OCI-LY3 (cell line): ENCODE data around the gene SHC3.

Experiments used
- EZH2phosphoT487 ChIP-seq: fragments of 200-600 bp; shearing (Covaris generic); IDR thresholded peaks from 2 replicates; pipeline ENCODE4 v1.6.1; 2018; ENCODE audit warnings: antibody characterized with exemption, mixed run types, low read depth
- TF ChIP-seq, protein P1 (sequence below): fragments of 200-600, 300-600 bp; sonication (generic); IDR thresholded peaks from 2 replicates; pipeline ENCODE4 v1.5.1; 2014; ENCODE audit warnings: antibody characterized with exemption, low read length, low read depth

DNA sequence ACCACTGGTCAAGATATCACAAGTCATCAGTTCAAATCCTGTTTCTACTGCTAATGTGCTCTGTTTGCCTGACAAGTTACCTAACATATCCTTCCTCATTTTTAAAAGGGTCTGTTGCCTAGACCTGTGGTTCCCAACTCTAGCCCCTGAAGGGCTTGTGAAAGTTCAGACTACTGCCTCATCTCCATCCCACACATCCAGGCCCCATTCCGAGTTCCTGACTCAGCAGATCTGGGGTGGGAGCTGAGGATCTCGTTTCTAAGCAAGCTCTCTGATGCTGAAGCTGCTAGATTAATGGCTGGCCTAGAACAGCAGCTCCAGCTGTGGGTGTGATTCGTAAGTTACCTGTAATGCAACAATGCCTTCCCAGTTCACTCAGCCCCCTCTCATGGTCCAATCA is 154.9 kb downstream of the SHC3 start:
- TF ChIP-seq, protein P1, sequence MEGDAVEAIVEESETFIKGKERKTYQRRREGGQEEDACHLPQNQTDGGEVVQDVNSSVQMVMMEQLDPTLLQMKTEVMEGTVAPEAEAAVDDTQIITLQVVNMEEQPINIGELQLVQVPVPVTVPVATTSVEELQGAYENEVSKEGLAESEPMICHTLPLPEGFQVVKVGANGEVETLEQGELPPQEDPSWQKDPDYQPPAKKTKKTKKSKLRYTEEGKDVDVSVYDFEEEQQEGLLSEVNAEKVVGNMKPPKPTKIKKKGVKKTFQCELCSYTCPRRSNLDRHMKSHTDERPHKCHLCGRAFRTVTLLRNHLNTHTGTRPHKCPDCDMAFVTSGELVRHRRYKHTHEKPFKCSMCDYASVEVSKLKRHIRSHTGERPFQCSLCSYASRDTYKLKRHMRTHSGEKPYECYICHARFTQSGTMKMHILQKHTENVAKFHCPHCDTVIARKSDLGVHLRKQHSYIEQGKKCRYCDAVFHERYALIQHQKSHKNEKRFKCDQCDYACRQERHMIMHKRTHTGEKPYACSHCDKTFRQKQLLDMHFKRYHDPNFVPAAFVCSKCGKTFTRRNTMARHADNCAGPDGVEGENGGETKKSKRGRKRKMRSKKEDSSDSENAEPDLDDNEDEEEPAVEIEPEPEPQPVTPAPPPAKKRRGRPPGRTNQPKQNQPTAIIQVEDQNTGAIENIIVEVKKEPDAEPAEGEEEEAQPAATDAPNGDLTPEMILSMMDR: no peak
- TF ChIP-seq EZH2phosphoT487: no peak
